GM23248 (cell line): ENCODE results near the gene LYST.

Source experiments
- EZH2 ChIP-seq: fragments of 200-600 bp; sonication (generic); IDR thresholded peaks from 2 replicates; pipeline ENCODE4 v1.6.1; 2018; ENCODE audit warnings: antibody characterized with exemption, mild to moderate bottlenecking; ENCODE audit not compliant: insufficient read depth, poor library complexity, severe bottlenecking
- EZH2phosphoT487 ChIP-seq: fragments of 200-600 bp; sonication (generic); IDR thresholded peaks from 2 replicates; pipeline ENCODE4 v1.6.1; 2018; ENCODE audit warnings: antibody characterized with exemption, moderate library complexity, mild to moderate bottlenecking, low read depth; ENCODE audit not compliant: insufficient read depth

- TF ChIP-seq EZH2phosphoT487 (no peak), EZH2 (no peak)
These were observed 34.8 kb upstream of the LYST start for GRCh38 chr1:235901461-235901860.
